Stimulated activated CD8-positive, alpha-beta memory T cell treated with anti-CD3 and anti-CD28 coated beads, Interleukin-7, amount 100 ng/mL, for 24 hours (primary cell): ENCODE results near the gene RARG.
"Not testable (repeated sequence)": the region's sequence is repeated elsewhere in the genome, so short reads cannot be mapped to it uniquely, and the experiment has no call there.

Experiments used
- DNase-seq: peaks from one replicate; pipeline ENCODE4 v3.0.0-alpha.2; 2020; ENCODE audit warnings: low read depth

RARG gene

GRCh38 chr12:53190108-53190729 lies 41.8 kb downstream of the RARG start:
- DNase-seq: no peak

- DNase-seq: no peak
These were observed 44.7 kb downstream of the RARG start for GRCh38 chr12:53187145-53187899.

GRCh38 chr12:53186745-53187144 lies 45.3 kb downstream of the RARG start:
- DNase-seq: no peak

- DNase-seq: no peak
These were observed 46.3 kb downstream of the RARG start for GRCh38 chr12:53185582-53186153.

- DNase-seq: no peak
These were observed 47.2 kb downstream of the RARG start for GRCh38 chr12:53184828-53185227.

GRCh38 chr12:53182903-53183302 lies 49.1 kb downstream of the RARG start:
- DNase-seq: no peak

GRCh38 chr12:53181935-53182334 lies 50.1 kb downstream of the RARG start:
- DNase-seq: no peak

- peak; percentile 58 for DNase-seq
These were observed 50.9 kb downstream of the RARG start for GRCh38 chr12:53180931-53181645.

GRCh38 chr12:53180220-53180930 lies 51.6 kb downstream of the RARG start, which contains the start of the genes CSAD and ZNF740:
Gene CSAD, minus strand, starts transcription at chr12:53180925. Its CDS starts 7,455 bp downstream, at chr12:53173470.
Gene ZNF740, plus strand, starts transcription at chr12:53180722. Its CDS starts 1,262 bp downstream, at chr12:53181984.
- DNase-seq: peak; percentile 94

GRCh38 chr12:53179687-53180219 lies 52.3 kb downstream of the RARG start:
- DNase-seq: no peak

- not testable (repeated sequence) for DNase-seq
These were observed 53.2 kb downstream of the RARG start for GRCh38 chr12:53178803-53179202.

- DNase-seq: not testable (repeated sequence)
These were observed 54.6 kb downstream of the RARG start for GRCh38 chr12:53177447-53177846.

GRCh38 chr12:53176750-53177149 lies 55.3 kb downstream of the RARG start:
- no peak for DNase-seq

GRCh38 chr12:53174881-53175491 lies 57.0 kb downstream of the RARG start:
- no peak for DNase-seq

GRCh38 chr12:53173085-53173715 lies 58.8 kb downstream of the RARG start:
- DNase-seq: no peak

- no peak for DNase-seq
These were observed 59.7 kb downstream of the RARG start for GRCh38 chr12:53172352-53172751.

- DNase-seq: no peak
These were observed 60.2 kb downstream of the RARG start for GRCh38 chr12:53171725-53172329.

GRCh38 chr12:53170876-53171724 lies 60.9 kb downstream of the RARG start:
- DNase-seq: no peak

- no peak for DNase-seq
These were observed 61.8 kb downstream of the RARG start for GRCh38 chr12:53170215-53170614.
